NCI-H226 (cell line): Measurements from ENCODE around the gene KRT8.
"Not testable (repeated sequence)": the region's sequence is repeated elsewhere in the genome, so short reads cannot be mapped to it uniquely, and the experiment has no call there.

Experiments
- DNase-seq: peaks from one replicate; pipeline ENCODE4 v3.0.0-alpha.2; 2015

Gene KRT8

GRCh38 chr12:52873832-52874572 lies 30.9 kb downstream of the KRT8 start:
- DNase-seq, result peak; percentile 98

- no peak for DNase-seq
Observed at GRCh38 chr12:52873513-52873831, 31.4 kb downstream of the KRT8 start.

GRCh38 chr12:52872644-52873389 lies 32.1 kb downstream of the KRT8 start:
- DNase-seq, result no peak

GRCh38 chr12:52871291-52872039 lies 33.4 kb downstream of the KRT8 start:
- DNase-seq, result peak; percentile 94

- DNase-seq, result peak; percentile 76
Observed at GRCh38 chr12:52870361-52871290, 34.2 kb downstream of the KRT8 start.

- DNase-seq, result no peak
Observed at GRCh38 chr12:52867642-52868041, 37.2 kb downstream of the KRT8 start.

- no peak for DNase-seq
Observed at GRCh38 chr12:52867152-52867551, 37.7 kb downstream of the KRT8 start.

- DNase-seq, result peak; percentile 75
Observed at GRCh38 chr12:52865090-52865944, 39.6 kb downstream of the KRT8 start.

GRCh38 chr12:52862023-52862422 lies 42.9 kb downstream of the KRT8 start:
- no peak for DNase-seq

- DNase-seq, result no peak
Observed at GRCh38 chr12:52861511-52861910, 43.4 kb downstream of the KRT8 start.

- DNase-seq, result peak; percentile 99
Observed at GRCh38 chr12:52860102-52860823, 44.6 kb downstream of the KRT8 start.

- DNase-seq, result no peak
Observed at GRCh38 chr12:52857500-52857899, 47.4 kb downstream of the KRT8 start.

GRCh38 chr12:52856787-52857186 lies 48.1 kb downstream of the KRT8 start:
- DNase-seq, result no peak

GRCh38 chr12:52856077-52856476 lies 48.8 kb downstream of the KRT8 start:
- DNase-seq, result not testable (repeated sequence)

GRCh38 chr12:52851787-52852186 lies 53.1 kb downstream of the KRT8 start:
- no peak for DNase-seq

- no peak for DNase-seq
Observed at GRCh38 chr12:52850681-52851080, 54.2 kb downstream of the KRT8 start.

- DNase-seq, result no peak
Observed at GRCh38 chr12:52849511-52849910, 55.4 kb downstream of the KRT8 start.

GRCh38 chr12:52848661-52849255 lies 56.1 kb downstream of the KRT8 start, which contains the start of gene KRT78:
Gene KRT78 (minus strand): TSS chr12:52848994. CDS start chr12:52848930, 64 bp downstream.
- DNase-seq, result no peak

GRCh38 chr12:52847335-52848102 lies 57.4 kb downstream of the KRT8 start:
- no peak for DNase-seq
